GM12878 (cell line): Measurements from ENCODE around the gene TPRKB.

ENCODE experiments used
- CEBPB ChIP-seq, 2 experiments: fragments of 150-350 bp in 1 of 2; IDR thresholded peaks; 2 replicates each; pipeline ENCODE4 v1.6.1; 2012 to 2014; ENCODE audit warnings: low read depth in 2 of 2, low read length in 2 of 2, borderline replicate concordance in 1 of 2, inconsistent platforms in 1 of 2
- CREM ChIP-seq: IDR thresholded peaks from 2 replicates; pipeline ENCODE4 v1.6.1; 2014; ENCODE audit warnings: antibody characterized with exemption, low read depth
- PAX5 ChIP-seq: IDR thresholded peaks from 2 replicates; pipeline ENCODE4 v1.6.1; 2011; ENCODE audit warnings: low read depth, low read length, borderline replicate concordance
- POLR2AphosphoS5 ChIP-seq: IDR thresholded peaks from 2 replicates; pipeline ENCODE4 v1.6.1; 2011; ENCODE audit warnings: mild to moderate bottlenecking, low read length, inconsistent platforms
- TCF12 ChIP-seq: IDR thresholded peaks from 2 replicates; pipeline ENCODE4 v1.6.1; 2011; ENCODE audit warnings: low read depth, mild to moderate bottlenecking, low read length
- ZNF687 ChIP-seq: fragments of 450-650 bp; IDR thresholded peaks from 2 replicates; pipeline ENCODE4 v1.6.1; 2017; ENCODE audit warnings: mild to moderate bottlenecking, moderate library complexity

- no peak for TF ChIP-seq ZNF687
- no peak for TF ChIP-seq TCF12
- TF ChIP-seq PAX5: no peak
- no peak for TF ChIP-seq POLR2AphosphoS5
- TF ChIP-seq CREM: no peak
- no peak for TF ChIP-seq CEBPB (IDR thresholded peaks at IDR 0.05; ENCODE audit: borderline replicate concordance in 1 of 2, low read depth in 2 of 2, low read length in 2 of 2)
Measured at GRCh38 chr2:73697606-73698005, 39.5 kb downstream of the TPRKB start.
